Caco-2 (cell line): Measurements from ENCODE around the gene GEMIN4. TPM values are rescaled to one million over a fixed set of nuclear protein-coding genes. Genes with fewer than 3 reads are reported as not detected.

Source experiments
- BruUV-seq: library from RNA; stranded (reverse); fragments of 400-500 nt; replicated peaks from 2 replicates; lab custom pipeline; 2021; lab: Mats Ljungman, UMichigan
- CTCF ChIA-PET: fragments of 300-600 bp; sonication (Branson Sonifier 250); formaldehyde crosslinking; loops from one replicate; lab custom pipeline; 2022; ENCODE audit warnings: antibody characterized with exemption; lab: Charles Lee
- POLR2A ChIA-PET: fragments of 300-600 bp; sonication (Branson Sonifier 250); formaldehyde crosslinking; loops from one replicate; lab custom pipeline; 2022; ENCODE audit warnings: antibody characterized with exemption; lab: Charles Lee
- DNase-seq, 2 experiments: peaks; one replicate each; pipeline versions ENCODE4 v3.0.0 to v3.0.0-alpha.2; 2020 to 2022
- H3K27me3 ChIP-seq: replicated peaks from 2 replicates; pipeline ENCODE4 v1.6.0; 2011; ENCODE audit warnings: low read length; ENCODE audit not compliant: control insufficient read depth, insufficient read depth
- H3K36me3 ChIP-seq: 2 replicates; pipeline ENCODE4 v1.5.1; 2011; ENCODE audit warnings: low read length; ENCODE audit not compliant: control insufficient read depth, insufficient read depth
- H3K4me1 ChIP-seq: fragments of 250-450 bp; sonication (Bioruptor Pico); 2 replicates; pipeline ENCODE4 v1.5.1; 2020; ENCODE audit warnings: mild to moderate bottlenecking
- H3K4me3 ChIP-seq: 2 replicates; pipeline ENCODE4 v1.5.1; 2011; ENCODE audit warnings: low read depth, mild to moderate bottlenecking, control low read depth, low read length
- H3K9me3 ChIP-seq: fragments of 250-450 bp; sonication (Bioruptor Pico); 2 replicates; pipeline ENCODE4 v1.5.1; 2020; ENCODE audit warnings: mild to moderate bottlenecking, moderate library complexity
- H3K27ac Mint-ChIP-seq: one replicate; pipeline ENCODE4 v1.8.0; 2022; ENCODE audit warnings: mixed read lengths; ENCODE audit not compliant: unreplicated experiment
- H3K27me3 Mint-ChIP-seq: one replicate; pipeline ENCODE4 v1.8.0; 2022; ENCODE audit warnings: mixed read lengths; ENCODE audit not compliant: insufficient read depth, unreplicated experiment
- H3K36me3 Mint-ChIP-seq: one replicate; pipeline ENCODE4 v1.8.0; 2022; ENCODE audit warnings: mild to moderate bottlenecking, mixed read lengths; ENCODE audit not compliant: insufficient read depth, unreplicated experiment
- H3K4me1 Mint-ChIP-seq: one replicate; pipeline ENCODE4 v1.8.0; 2022; ENCODE audit warnings: low read depth, mixed read lengths; ENCODE audit not compliant: unreplicated experiment
- H3K4me3 Mint-ChIP-seq: one replicate; pipeline ENCODE4 v1.8.0; 2022; ENCODE audit warnings: mild to moderate bottlenecking, moderate library complexity, mixed read lengths; ENCODE audit not compliant: unreplicated experiment
- H3K9me3 Mint-ChIP-seq: one replicate; pipeline ENCODE4 v1.8.0; 2022; ENCODE audit warnings: mixed read lengths; ENCODE audit not compliant: unreplicated experiment
- intact Hi-C: fragments of 100-400 bp; cut with micrococcal nuclease; formaldehyde crosslinking; loops from one replicate; pipeline ENCODE4 v1.10.0; 2022; ENCODE audit not compliant: unreplicated experiment
- total RNA-seq: library from RNA; stranded (reverse); gene quantifications from 2 replicates; pipeline ENCODE4 v1.2.3, GENCODE V29; 2022
- TF ChIP-seq, protein P1 (sequence below), 2 experiments: fragments of 200-600 bp in 1 of 2; IDR thresholded peaks; 1 replicate in 1 of 2; 2 replicates in 1 of 2; pipeline versions ENCODE4 v1.5.1 to v1.8.0; 2011 to 2022; ENCODE audit warnings: antibody characterized with exemption in 1 of 2, control low read depth in 1 of 2, inconsistent platforms in 1 of 2, low read depth in 1 of 2, low read length in 1 of 2, mild to moderate bottlenecking in 1 of 2, moderate library complexity in 1 of 2; ENCODE audit not compliant: insufficient read depth in 1 of 2, severe bottlenecking in 1 of 2, unreplicated experiment in 1 of 2

Gene GEMIN4
- total RNA-seq, 1 experiment from 2014 or later, result 19.1 TPM

GRCh38 chr17:773467-774312, 21.6 kb upstream of the GEMIN4 start:
- no TSS peak for BruUV-seq
- H3K36me3 ChIP-seq, result no peaks in the 10 kb centered on the region
- no peaks in the 10 kb centered on the region for H3K27me3 Mint-ChIP-seq

GRCh38 chr17:773016-773415, 21.0 kb upstream of the GEMIN4 start:
- Mint-ChIP-seq H3K27me3 (no peaks in the 10 kb centered on the region), H3K4me1 (no peaks in the 10 kb centered on the region), H3K27ac (no peak overlapping the region), H3K4me3 (no peak overlapping the region), H3K9me3 (no peaks in the 10 kb centered on the region), H3K36me3 (peaks cover 82% of the 10 kb centered on the region)
- DNase-seq, result no peak
- H3K36me3 ChIP-seq, result no peaks in the 10 kb centered on the region
- intact Hi-C loops, result no loop called here
- no peaks in the 10 kb centered on the region for H3K27me3 ChIP-seq
- ChIA-PET POLR2A (no interaction called here), CTCF (no interaction called here)
- H3K4me1 ChIP-seq, result no peaks in the 10 kb centered on the region
- TF ChIP-seq, protein P1, sequence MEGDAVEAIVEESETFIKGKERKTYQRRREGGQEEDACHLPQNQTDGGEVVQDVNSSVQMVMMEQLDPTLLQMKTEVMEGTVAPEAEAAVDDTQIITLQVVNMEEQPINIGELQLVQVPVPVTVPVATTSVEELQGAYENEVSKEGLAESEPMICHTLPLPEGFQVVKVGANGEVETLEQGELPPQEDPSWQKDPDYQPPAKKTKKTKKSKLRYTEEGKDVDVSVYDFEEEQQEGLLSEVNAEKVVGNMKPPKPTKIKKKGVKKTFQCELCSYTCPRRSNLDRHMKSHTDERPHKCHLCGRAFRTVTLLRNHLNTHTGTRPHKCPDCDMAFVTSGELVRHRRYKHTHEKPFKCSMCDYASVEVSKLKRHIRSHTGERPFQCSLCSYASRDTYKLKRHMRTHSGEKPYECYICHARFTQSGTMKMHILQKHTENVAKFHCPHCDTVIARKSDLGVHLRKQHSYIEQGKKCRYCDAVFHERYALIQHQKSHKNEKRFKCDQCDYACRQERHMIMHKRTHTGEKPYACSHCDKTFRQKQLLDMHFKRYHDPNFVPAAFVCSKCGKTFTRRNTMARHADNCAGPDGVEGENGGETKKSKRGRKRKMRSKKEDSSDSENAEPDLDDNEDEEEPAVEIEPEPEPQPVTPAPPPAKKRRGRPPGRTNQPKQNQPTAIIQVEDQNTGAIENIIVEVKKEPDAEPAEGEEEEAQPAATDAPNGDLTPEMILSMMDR (IDR thresholded peaks at IDR 0.05; ENCODE audit: insufficient read depth in 1 of 2, low read depth in 1 of 2, low read length in 1 of 2, severe bottlenecking in 1 of 2, unreplicated experiment in 1 of 2), result no peak
- BruUV-seq, result no TSS peak
- no peaks in the 10 kb centered on the region for H3K9me3 ChIP-seq
- H3K4me3 ChIP-seq, result no peak overlapping the region

More at GRCh38 chr17:773467-774312, 21.6 kb upstream of the GEMIN4 start:
- H3K4me3 Mint-ChIP-seq, result no peak overlapping the region
- no peaks in the 10 kb centered on the region for H3K4me1 Mint-ChIP-seq
- intact Hi-C loops, result no loop called here
- no peak overlapping the region for H3K27ac Mint-ChIP-seq
- no peak for DNase-seq
- POLR2A ChIA-PET, result no interaction called here
- no peaks in the 10 kb centered on the region for H3K9me3 Mint-ChIP-seq
- CTCF ChIA-PET, result no interaction called here
- H3K4me3 ChIP-seq, result no peak overlapping the region
- H3K36me3 Mint-ChIP-seq, result peaks cover 84% of the 10 kb centered on the region
- H3K27me3 ChIP-seq, result no peaks in the 10 kb centered on the region
- H3K4me1 ChIP-seq, result no peaks in the 10 kb centered on the region
- no peaks in the 10 kb centered on the region for H3K9me3 ChIP-seq
- TF ChIP-seq, protein P1 (IDR thresholded peaks at IDR 0.05; ENCODE audit: insufficient read depth in 1 of 2, low read depth in 1 of 2, low read length in 1 of 2, severe bottlenecking in 1 of 2, unreplicated experiment in 1 of 2), result no peak

DNA sequence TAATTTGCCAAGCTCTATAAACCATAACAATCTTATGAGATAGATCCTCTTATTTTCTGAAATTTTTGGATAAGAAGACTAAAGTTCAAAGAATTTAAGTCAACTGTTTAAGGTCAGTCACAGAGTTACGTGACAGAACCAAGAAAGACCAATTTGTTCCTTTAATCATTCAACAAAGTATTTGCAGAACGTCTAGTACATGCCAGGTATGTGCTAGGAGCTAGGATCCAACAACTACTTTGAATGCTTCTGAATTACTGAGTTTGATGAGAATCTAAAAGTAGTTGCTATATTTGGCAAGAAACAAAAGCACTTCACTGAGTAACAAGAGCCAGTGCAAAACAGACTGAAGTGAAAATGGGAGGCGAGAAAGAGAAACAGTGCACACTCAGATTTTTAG, 15.0 kb upstream of the GEMIN4 start:
- no peaks in the 10 kb centered on the region for H3K27me3 Mint-ChIP-seq
- peaks cover 66% of the 10 kb centered on the region for H3K36me3 Mint-ChIP-seq
- Histone ChIP-seq H3K4me3 (no peak overlapping the region), H3K27me3 (no peaks in the 10 kb centered on the region), H3K4me1 (no peaks in the 10 kb centered on the region), H3K9me3 (no peaks in the 10 kb centered on the region), H3K36me3 (no peaks in the 10 kb centered on the region)
- no peak overlapping the region for H3K27ac Mint-ChIP-seq
- no peaks in the 10 kb centered on the region for H3K4me1 Mint-ChIP-seq
- TF ChIP-seq, protein P1 (IDR thresholded peaks at IDR 0.05; ENCODE audit: insufficient read depth in 1 of 2, low read depth in 1 of 2, low read length in 1 of 2, severe bottlenecking in 1 of 2, unreplicated experiment in 1 of 2), result no peak
- ChIA-PET POLR2A (no interaction called here), CTCF (no interaction called here)
- no TSS peak for BruUV-seq
- intact Hi-C loops, result no loop called here
- no peaks in the 10 kb centered on the region for H3K9me3 Mint-ChIP-seq
- no peak for DNase-seq
- H3K4me3 Mint-ChIP-seq, result no peak overlapping the region
